K562 (cell line): Measurements from ENCODE around the gene TIMP1. TPM values are rescaled to one million over a fixed set of nuclear protein-coding genes. Genes with fewer than 3 reads are reported as not detected.

Experiments used
- ATAC-seq: fragments of 200-7000 bp; cut with Tn5 transposase; 3 replicates; pipeline ENCODE4 v1.9.1; 2020; ENCODE audit warnings: moderate library complexity
- BruUV-seq: library from RNA; stranded (reverse); fragments of 400-500 nt; replicated peaks from 2 replicates; lab custom pipeline; 2021; lab: Mats Ljungman, UMichigan
- CTCF ChIA-PET: fragments of 300-600 bp; formaldehyde crosslinking; extraction: SDS; loops from one replicate; lab custom pipeline; 2021; ENCODE audit warnings: low intra/inter-chr PET ratio; lab: Yijun Ruan, JAX
- POLR2A ChIA-PET: fragments of 300-600, 350-650 bp; sonication (Branson Sonifier 250); formaldehyde crosslinking; extraction: SDS; loops from one replicate; lab custom pipeline; 2021; ENCODE audit warnings: antibody characterized with exemption, inconsistent platforms; lab: Yijun Ruan, JAX
- DNase-seq, 4 experiments: peaks; one replicate each; pipeline versions ENCODE4 v3.0.0 to v3.0.0-alpha.2; 2011 to 2018; ENCODE audit warnings: low spot score in 3 of 4, mixed read lengths in 3 of 4; ENCODE audit errors: extremely low read depth in 1 of 4
- FAIRE-seq: peaks from 2 replicates; lab custom pipeline; 2011; peaks lifted over from hg19 to GRCh38; lab: Jason Lieb, UNC
- H2AFZ ChIP-seq: 2 replicates; pipeline ENCODE4 v1.6.0; 2011; ENCODE audit warnings: low read depth, low read length, control low read depth, inconsistent platforms
- H3K27ac ChIP-seq: fragments of 200-600 bp; 3 replicates; pipeline ENCODE4 v1.8.0; 2011; ENCODE audit warnings: low read depth, mild to moderate bottlenecking, control low read depth, inconsistent platforms, low read length, moderate library complexity, mixed read lengths; ENCODE audit errors: extremely low read depth
- H3K27me3 ChIP-seq, 2 experiments: fragments of 300-600 bp in 1 of 2; 2 replicates in 1 of 2; 3 replicates in 1 of 2; pipeline versions ENCODE4 v1.6.0 to v1.8.0; 2011; ENCODE audit warnings: inconsistent platforms in 2 of 2, low read length in 2 of 2, mild to moderate bottlenecking in 1 of 2, mixed read lengths in 1 of 2, moderate library complexity in 1 of 2; ENCODE audit not compliant: control insufficient read depth in 2 of 2, insufficient read depth in 2 of 2
- H3K36me3 ChIP-seq: fragments of 300-600 bp; 3 replicates; pipeline ENCODE4 v1.8.0; 2011; ENCODE audit warnings: mild to moderate bottlenecking, low read length, inconsistent platforms; ENCODE audit not compliant: control insufficient read depth, insufficient read depth
- H3K4me1 ChIP-seq, 2 experiments: fragments of 200-600 bp in 1 of 2; replicated peaks in 1 of 2; 2 replicates in 1 of 2; 3 replicates in 1 of 2; pipeline versions ENCODE4 v1.5.1 to v1.8.0; 2011; ENCODE audit warnings: inconsistent platforms in 2 of 2, low read length in 2 of 2, mild to moderate bottlenecking in 1 of 2, mixed read lengths in 1 of 2, moderate library complexity in 1 of 2; ENCODE audit not compliant: control insufficient read depth in 2 of 2, insufficient read depth in 2 of 2
- H3K4me2 ChIP-seq: 2 replicates; pipeline ENCODE4 v1.6.1; 2011; ENCODE audit warnings: low read length, control low read depth, inconsistent platforms, mixed read lengths; ENCODE audit not compliant: insufficient read depth
- H3K4me3 ChIP-seq: fragments of 200-600 bp; sonication (generic), shearing (Covaris generic); 2 replicates; pipeline ENCODE4 v1.5.1; 2016; ENCODE audit warnings: control low read depth, inconsistent platforms
- H3K79me2 ChIP-seq: fragments of 200-600 bp; 3 replicates; pipeline ENCODE4 v1.8.0; 2011; ENCODE audit warnings: low read length, inconsistent platforms; ENCODE audit not compliant: control insufficient read depth, insufficient read depth
- H3K9ac ChIP-seq, 2 experiments: 2 replicates each; pipeline versions ENCODE4 v1.6.0 to v1.6.1; 2011; ENCODE audit warnings: low read depth in 2 of 2, low read length in 2 of 2, control low read depth in 1 of 2, inconsistent platforms in 1 of 2, mild to moderate bottlenecking in 1 of 2, mixed read lengths in 1 of 2; ENCODE audit not compliant: insufficient read depth in 1 of 2
- H3K9me1 ChIP-seq: one replicate; pipeline ENCODE4 v1.6.0; 2011; ENCODE audit warnings: inconsistent platforms, mild to moderate bottlenecking, low read length, moderate library complexity; ENCODE audit not compliant: control insufficient read depth, insufficient read depth
- H3K9me3 ChIP-seq: replicated peaks from 2 replicates; pipeline ENCODE4 v1.5.1; 2011; ENCODE audit warnings: low read depth, low read length, inconsistent platforms; ENCODE audit not compliant: control insufficient read depth, insufficient read depth
- H4K20me1 ChIP-seq: replicated peaks from 2 replicates; pipeline ENCODE4 v1.6.1; 2011; ENCODE audit warnings: low read length, inconsistent platforms, mixed read lengths; ENCODE audit not compliant: control insufficient read depth, insufficient read depth
- ARID1B ChIP-seq: fragments of 450-650 bp; IDR thresholded peaks from 2 replicates; pipeline ENCODE4 v1.6.1; 2016; ENCODE audit warnings: antibody characterized with exemption, mild to moderate bottlenecking, inconsistent platforms
- EP300 ChIP-seq: IDR thresholded peaks from 2 replicates; pipeline ENCODE4 v1.6.1; 2012; ENCODE audit warnings: low read length, improper control_type of control experiment
- FOXK1 ChIP-seq: sonication (generic); formaldehyde crosslinking; IDR thresholded peaks from 2 replicates; pipeline ENCODE4 v1.8.0; 2022; ENCODE audit warnings: missing genetic modification reagents, mild to moderate bottlenecking, borderline replicate concordance
- HNRNPL ChIP-seq: fragments of 200-400 bp; formaldehyde crosslinking; IDR thresholded peaks from 2 replicates; pipeline ENCODE4 v1.6.1; 2017; ENCODE audit warnings: low read depth, mild to moderate bottlenecking, low read length
- KDM2B ChIP-seq: fragments of 250-450 bp; sonication (Bioruptor Pico); IDR thresholded peaks from 2 replicates; pipeline ENCODE4 v1.8.0; 2021; ENCODE audit warnings: mild to moderate bottlenecking, moderate library complexity
- PHF20 ChIP-seq: fragments of 450-650 bp; IDR thresholded peaks from 2 replicates; pipeline ENCODE4 v1.6.1; 2018; ENCODE audit not compliant: partially characterized antibody
- POLR2H ChIP-seq: IDR thresholded peaks from 2 replicates; pipeline ENCODE4 v1.6.1; 2016; ENCODE audit warnings: missing genetic modification characterization, low read depth, mild to moderate bottlenecking, control low read depth, missing compliant biosample characterization, moderate library complexity
- RFX7 ChIP-seq: fragments of 250-450 bp; sonication (Bioruptor Pico); IDR thresholded peaks from 2 replicates; pipeline ENCODE4 v1.5.1; 2021; ENCODE audit warnings: mild to moderate bottlenecking
- SETDB1 ChIP-seq: IDR thresholded peaks from one replicate; pipeline ENCODE4 v1.6.1; 2012; ENCODE audit warnings: low read length, control low read depth, inconsistent platforms
- XRCC3 ChIP-seq: fragments of 450-650 bp; IDR thresholded peaks from 2 replicates; pipeline ENCODE4 v1.6.1; 2017; ENCODE audit warnings: mild to moderate bottlenecking, moderate library complexity
- XRCC5 ChIP-seq: fragments of 200-400 bp; formaldehyde crosslinking; IDR thresholded peaks from 2 replicates; pipeline ENCODE4 v1.6.1; 2017; ENCODE audit warnings: low read depth, mild to moderate bottlenecking, low read length
- WGBS: fragments of 100-300 bp; shearing (Covaris generic); methylation state at CpG from one replicate; pipeline ENCODE4 v1.1.6; 2016; ENCODE audit warnings: low coverage, mixed read lengths; ENCODE audit not compliant: insufficient coverage; ENCODE audit errors: missing lambda C conversion rate; 5-methylcytosine and 5-hydroxymethylcytosine counted together
- in situ Hi-C: fragments of 300-500 bp; cut with MboI; formaldehyde crosslinking; loops from 4 replicates; pipeline ENCODE4 v1.15.0; 2018; ENCODE audit warnings: inconsistent platforms, mixed read lengths
- intact Hi-C: fragments of 100-400 bp; cut with micrococcal nuclease; formaldehyde crosslinking; loops from 2 replicates; pipeline ENCODE4 v1.14.2; 2022
- polyA plus RNA-seq, 8 experiments: library from polyadenylated mRNA; depleted of rRNA in 4 of 8; stranded (reverse) in 5 of 8; unstranded in 3 of 8; fragments of >200 nt; fragmentation: Nextera tagmentation in 2 of 8; fragmentation: Illumina TruSeq in 1 of 8; extraction: Ambion mirVana in 2 of 8; extraction: Trizol in 1 of 8; gene quantifications; 2 replicates each; pipeline versions ENCODE4 v1.2.1 to v1.2.3, GENCODE V29; 2011 to 2014; ENCODE audit warnings: inconsistent platforms in 1 of 8, missing spikeins in 1 of 8
- total RNA-seq, 7 experiments: library from RNA; depleted of rRNA in 6 of 7; stranded (reverse); fragments of >200 nt in 6 of 7; fragmentation: Illumina TruSeq in 2 of 7; extraction: Trizol in 2 of 7; gene quantifications; 2 replicates each; pipeline versions ENCODE4 v1.2.1 to v1.2.3, GENCODE V29; 2011 to 2021; ENCODE audit warnings: low replicate concordance in 1 of 7
- TF ChIP-seq, protein P1 (sequence below): sonication (generic); formaldehyde crosslinking; IDR thresholded peaks from 2 replicates; pipeline ENCODE4 v1.8.1; 2022; ENCODE audit warnings: missing genetic modification reagents
- TF ChIP-seq, protein P2 (sequence below), 2 experiments: fragments of 450-650 bp in 1 of 2; sonication (generic) in 1 of 2; formaldehyde crosslinking in 1 of 2; IDR thresholded peaks in 1 of 2; conservative IDR thresholded peaks in 1 of 2; 2 replicates each; pipeline versions ENCODE4 v1.6.1 to v1.8.1; 2016 to 2023; ENCODE audit warnings: mild to moderate bottlenecking in 2 of 2, moderate library complexity in 2 of 2, inconsistent platforms in 1 of 2, missing genetic modification reagents in 1 of 2

Gene TIMP1
- total and polyA plus RNA-seq, 9 of the 15 experiments (the other 6 are each of a cell fraction or from before 2014, with no cell fraction given), result 115 to 699 (median 273) TPM

DNA sequence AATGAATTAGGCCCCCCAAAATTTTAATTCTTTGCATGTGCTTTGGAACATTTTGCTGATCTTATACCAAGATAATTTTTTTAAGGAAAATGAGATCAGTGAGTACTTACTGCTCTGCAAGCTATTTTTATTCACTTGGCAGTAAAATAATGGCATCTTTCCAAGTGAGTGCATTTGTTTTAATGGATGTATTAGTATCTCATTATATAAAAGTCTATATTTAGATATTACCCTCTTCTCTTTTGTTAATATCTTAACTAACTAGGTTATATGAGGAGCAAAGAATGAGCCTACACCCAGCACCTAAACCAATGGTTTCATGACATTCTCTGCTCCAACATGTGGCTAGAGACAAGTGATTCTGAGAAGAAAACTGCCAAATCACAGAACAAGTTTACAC lies 42.4 kb upstream of the TIMP1 start:
- no peak overlapping the region for H3K27ac ChIP-seq
- H3K36me3 ChIP-seq, result no peaks in the 10 kb centered on the region
- in situ Hi-C loops (no loop called here), intact Hi-C loops (no loop called here)
- H2AFZ ChIP-seq, result no peak overlapping the region
- H3K4me2 ChIP-seq, result no peak overlapping the region
- FAIRE-seq (no peak), ATAC-seq (no peak), DNase-seq (no peak)
- BruUV-seq, result no TSS peak
- H3K9me1 ChIP-seq, result no peaks in the 10 kb centered on the region
- H3K9ac ChIP-seq, result no peak overlapping the region
- ChIA-PET POLR2A (no interaction called here), CTCF (no interaction called here)
- peaks cover 0 to 8% of the 10 kb centered on the region in 2 experiments; a peak in 3 of 5 replicates for H3K4me1 ChIP-seq
- H3K27me3 ChIP-seq, result no peaks in the 10 kb centered on the region
- no peaks in the 10 kb centered on the region for H3K9me3 ChIP-seq
- H3K4me3 ChIP-seq, result no peak overlapping the region
- no peak for TF ChIP-seq KDM2B (CRISPR knock-in tag)
- H3K79me2 ChIP-seq, result no peaks in the 10 kb centered on the region
- H4K20me1 ChIP-seq, result no peaks in the 10 kb centered on the region

DNA sequence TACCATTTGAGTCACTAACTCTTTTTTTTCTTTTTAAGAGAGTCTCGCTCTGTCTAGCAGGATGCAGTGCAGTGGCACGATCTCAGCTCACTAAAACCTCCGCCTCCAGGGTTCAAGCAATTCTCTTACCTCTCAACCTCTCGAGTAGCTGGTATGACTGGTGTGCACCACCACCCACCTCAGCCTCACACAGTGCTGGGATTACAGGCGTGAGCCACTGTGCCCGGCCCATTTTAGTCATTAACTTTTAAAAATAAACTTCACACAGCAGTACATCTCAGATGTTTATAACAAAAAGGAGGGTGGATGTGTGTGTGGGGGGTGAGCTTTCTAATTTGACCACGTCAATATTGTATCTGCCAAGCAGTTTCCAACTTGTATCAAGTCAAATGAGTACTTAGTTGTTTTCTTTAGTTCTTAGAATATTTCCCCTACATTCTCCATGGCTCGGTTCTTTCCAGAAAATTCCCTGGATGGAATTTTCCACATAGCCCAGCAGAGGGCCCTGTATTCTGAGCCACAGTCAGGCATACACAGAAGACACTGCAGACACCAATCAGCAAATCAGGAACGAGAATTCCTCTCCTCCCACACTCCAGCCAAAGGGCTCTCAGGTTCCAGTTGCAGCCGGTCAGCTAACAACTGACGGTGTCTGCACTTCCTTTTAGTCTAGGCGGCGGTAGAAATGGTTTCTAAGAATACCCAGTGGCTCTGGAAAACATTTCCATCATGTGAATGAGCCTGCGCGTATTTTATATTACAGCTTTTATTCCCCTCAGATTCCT lies 41.3 kb upstream of the TIMP1 start:
- no TSS peak for BruUV-seq
- TF ChIP-seq ARID1B (peak; percentile 17; the same call in 1 of the 2 replicates), XRCC5 (no peak), XRCC3 (no peak), POLR2H (peak; percentile 77; the same call in 1 of the 2 replicates), PHF20 (no peak), FOXK1 (CRISPR knock-in tag) (no peak), RFX7 (CRISPR knock-in tag) (no peak), SETDB1 (no peak), EP300 (peak; percentile 70), HNRNPL (no peak)
- TF ChIP-seq, protein P1, sequence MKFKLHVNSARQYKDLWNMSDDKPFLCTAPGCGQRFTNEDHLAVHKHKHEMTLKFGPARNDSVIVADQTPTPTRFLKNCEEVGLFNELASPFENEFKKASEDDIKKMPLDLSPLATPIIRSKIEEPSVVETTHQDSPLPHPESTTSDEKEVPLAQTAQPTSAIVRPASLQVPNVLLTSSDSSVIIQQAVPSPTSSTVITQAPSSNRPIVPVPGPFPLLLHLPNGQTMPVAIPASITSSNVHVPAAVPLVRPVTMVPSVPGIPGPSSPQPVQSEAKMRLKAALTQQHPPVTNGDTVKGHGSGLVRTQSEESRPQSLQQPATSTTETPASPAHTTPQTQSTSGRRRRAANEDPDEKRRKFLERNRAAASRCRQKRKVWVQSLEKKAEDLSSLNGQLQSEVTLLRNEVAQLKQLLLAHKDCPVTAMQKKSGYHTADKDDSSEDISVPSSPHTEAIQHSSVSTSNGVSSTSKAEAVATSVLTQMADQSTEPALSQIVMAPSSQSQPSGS (CRISPR knock-in tag), result no peak
- TF ChIP-seq, protein P2, sequence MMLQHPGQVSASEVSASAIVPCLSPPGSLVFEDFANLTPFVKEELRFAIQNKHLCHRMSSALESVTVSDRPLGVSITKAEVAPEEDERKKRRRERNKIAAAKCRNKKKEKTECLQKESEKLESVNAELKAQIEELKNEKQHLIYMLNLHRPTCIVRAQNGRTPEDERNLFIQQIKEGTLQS (IDR thresholded peaks at IDR 0.05), result no peak
- TF ChIP-seq, protein P2 (CRISPR knock-in tag; conservative IDR thresholded peaks at IDR 0.05), result no peak

More for the DNA sequence above, 41.3 kb upstream of the TIMP1 start:
- POLR2A ChIA-PET, result interaction anchor here (0.5 to 1.1 kb wide), 4 partner anchors 11 to 941 kb away, joined by 3 read pairs; no protein-coding TSS in a partner anchor
- WGBS, result 22% methylated on average over 14 of the region's 15 CpGs
- no peaks in the 10 kb centered on the region for H4K20me1 ChIP-seq
- ATAC-seq, result peak; percentile 100
- DNase-seq, result peak; percentile 63 to 92 (median 78)
- in situ Hi-C loops, result no loop called here
- H2AFZ ChIP-seq, result peak overlapping the region; percentile 96
- H3K4me3 ChIP-seq, result no peak overlapping the region
- H3K4me1 ChIP-seq, result peaks cover 0 to 8% of the 10 kb centered on the region in 2 experiments; a peak in 3 of 5 replicates
- peak overlapping the region in 1 of 2 experiments; percentile 63; a peak in 1 of 4 replicates for H3K9ac ChIP-seq
- H3K9me3 ChIP-seq, result no peaks in the 10 kb centered on the region
- no peaks in the 10 kb centered on the region for H3K27me3 ChIP-seq
- peak overlapping the region; percentile 72 for H3K27ac ChIP-seq
- H3K9me1 ChIP-seq, result no peaks in the 10 kb centered on the region
- CTCF ChIA-PET, result interaction anchor here (0.5 to 0.8 kb wide), 2 partner anchors 20 to 483 kb away, joined by 3 read pairs; partner anchors contain the start of gene ARAF
- H3K79me2 ChIP-seq, result no peaks in the 10 kb centered on the region
- H3K36me3 ChIP-seq, result no peaks in the 10 kb centered on the region
- intact Hi-C loops, result loop anchor here (1.0 kb wide), 3 partner anchors 20 to 182 kb away; partner anchors contain the start of genes ARAF and TIMP1
- peak; percentile 96 for FAIRE-seq
- peak overlapping the region; percentile 9 for H3K4me2 ChIP-seq
